ENCODE measurements around the gene HAO1. TPM values are rescaled to one million over a fixed set of nuclear protein-coding genes. Genes with fewer than 3 reads are reported as not detected.

The HAO1 gene
- total and polyA plus RNA-seq, 2 experiments from 2014 or later, result not detected

GRCh38 chr20:7939663-7940062 is 595 bp downstream of the HAO1 start:
- Histone ChIP-seq H3K9me3 (ENCODE audit: low read depth) (no peaks in the 10 kb centered on the region), H3K27ac (no peak overlapping the region), H3K27me3 (no peaks in the 10 kb centered on the region), H3K4me1 (ENCODE audit: low read depth) (no peaks in the 10 kb centered on the region), H3K36me3 (no peaks in the 10 kb centered on the region), H3K4me3 (no peak overlapping the region)
- DNase-seq (ENCODE audit: low read depth in 1 of 2, low spot score in 1 of 2), result no peak
- no peak for TF ChIP-seq CTCF (IDR thresholded peaks at IDR 0.05; ENCODE audit: low read depth, low read length)

- Histone ChIP-seq H3K9me3 (ENCODE audit: low read depth) (no peaks in the 10 kb centered on the region), H3K36me3 (no peaks in the 10 kb centered on the region), H3K4me3 (no peak overlapping the region), H3K4me1 (ENCODE audit: low read depth) (no peaks in the 10 kb centered on the region), H3K27ac (no peak overlapping the region), H3K27me3 (no peaks in the 10 kb centered on the region)
- no peak for DNase-seq (ENCODE audit: low read depth in 1 of 2, low spot score in 1 of 2)
- no peak for TF ChIP-seq CTCF (IDR thresholded peaks at IDR 0.05; ENCODE audit: low read depth, low read length)
These were observed 2.2 kb downstream of the HAO1 start for GRCh38 chr20:7938058-7938457.

- Histone ChIP-seq H3K4me1 (ENCODE audit: low read depth) (no peaks in the 10 kb centered on the region), H3K9me3 (ENCODE audit: low read depth) (no peaks in the 10 kb centered on the region), H3K27ac (no peak overlapping the region), H3K27me3 (no peaks in the 10 kb centered on the region), H3K4me3 (no peak overlapping the region), H3K36me3 (no peaks in the 10 kb centered on the region)
- DNase-seq (ENCODE audit: low read depth in 1 of 2, low spot score in 1 of 2), result no peak
- no peak for TF ChIP-seq CTCF (IDR thresholded peaks at IDR 0.05; ENCODE audit: low read depth, low read length)
These were observed 2.9 kb downstream of the HAO1 start for GRCh38 chr20:7937328-7937727.

GRCh38 chr20:7935027-7935551 is 5.2 kb downstream of the HAO1 start:
- H3K9me3 ChIP-seq (ENCODE audit: low read depth), result no peaks in the 10 kb centered on the region

GRCh38 chr20:7933346-7933745 is 6.9 kb downstream of the HAO1 start:
- Histone ChIP-seq H3K9me3 (ENCODE audit: low read depth) (no peaks in the 10 kb centered on the region), H3K4me1 (ENCODE audit: low read depth) (no peaks in the 10 kb centered on the region), H3K4me3 (no peak overlapping the region), H3K27me3 (no peaks in the 10 kb centered on the region), H3K27ac (no peak overlapping the region), H3K36me3 (no peaks in the 10 kb centered on the region)
- TF ChIP-seq CTCF (IDR thresholded peaks at IDR 0.05; ENCODE audit: low read depth, low read length), result no peak
- no peak for DNase-seq (ENCODE audit: low read depth in 1 of 2, low spot score in 1 of 2)

More at GRCh38 chr20:7935027-7935551, 5.2 kb downstream of the HAO1 start:
- no peak overlapping the region for H3K27ac ChIP-seq
- no peaks in the 10 kb centered on the region for H3K36me3 ChIP-seq
- no peaks in the 10 kb centered on the region for H3K4me1 ChIP-seq (ENCODE audit: low read depth)
- H3K4me3 ChIP-seq, result no peak overlapping the region
- H3K27me3 ChIP-seq, result no peaks in the 10 kb centered on the region
- TF ChIP-seq CTCF (IDR thresholded peaks at IDR 0.05; ENCODE audit: low read depth, low read length), result no peak
- DNase-seq (ENCODE audit: low read depth in 1 of 2, low spot score in 1 of 2), result no peak

GRCh38 chr20:7930343-7930742 is 9.9 kb downstream of the HAO1 start:
- H3K27me3 ChIP-seq, result no peaks in the 10 kb centered on the region
- H3K27ac ChIP-seq, result no peak overlapping the region
- no peaks in the 10 kb centered on the region for H3K9me3 ChIP-seq (ENCODE audit: low read depth)
- H3K4me3 ChIP-seq, result no peak overlapping the region
- no peaks in the 10 kb centered on the region for H3K4me1 ChIP-seq (ENCODE audit: low read depth)
- TF ChIP-seq CTCF (IDR thresholded peaks at IDR 0.05; ENCODE audit: low read depth, low read length), result no peak
- H3K36me3 ChIP-seq, result no peaks in the 10 kb centered on the region
- DNase-seq (ENCODE audit: low read depth in 1 of 2, low spot score in 1 of 2), result no peak

All from cardiac muscle cell (in vitro differentiated cells and primary cell).